ENCODE data around the gene NEMP2.

The NEMP2 gene

DNA sequence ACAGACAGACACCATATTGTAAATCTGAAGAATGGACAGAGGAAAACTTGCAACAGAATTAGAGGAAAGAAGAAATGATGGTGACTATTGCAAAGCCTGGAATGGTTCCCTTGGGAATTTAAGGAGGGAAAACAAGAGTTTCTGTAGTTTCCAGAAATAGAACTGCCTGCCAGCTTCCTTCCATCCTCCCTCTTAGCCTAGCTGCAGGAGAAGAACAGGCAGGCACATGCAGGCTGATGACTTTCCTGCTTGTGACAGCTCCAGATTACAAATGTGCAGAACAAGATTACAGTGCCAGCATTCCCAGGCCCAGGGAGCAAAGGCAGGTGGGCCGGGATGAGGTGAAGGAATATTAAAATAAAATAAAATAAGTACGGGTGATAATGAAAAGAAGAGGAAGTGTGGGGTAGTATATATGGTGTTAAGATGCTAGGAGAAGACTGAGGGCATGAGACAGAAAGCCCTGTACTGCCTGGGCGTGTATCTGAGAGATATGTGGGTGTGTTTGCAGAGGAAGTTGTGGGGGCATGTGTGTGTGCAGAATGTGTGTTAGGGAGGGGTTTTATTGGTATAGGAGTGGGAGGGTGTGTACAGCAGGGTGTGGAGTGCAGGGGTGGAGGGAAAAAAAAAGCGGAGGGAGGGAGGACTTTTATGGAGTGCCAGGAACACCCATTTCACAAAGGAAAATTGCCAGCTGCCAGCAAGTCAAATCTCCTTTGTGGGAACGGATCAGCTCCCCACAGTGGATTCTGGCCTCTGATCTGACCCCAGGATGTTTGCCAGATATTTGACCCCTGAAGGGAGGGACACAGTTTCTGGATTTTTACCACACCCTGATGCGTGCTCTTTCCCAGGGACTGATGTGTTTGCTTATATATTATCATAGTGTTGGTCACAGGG is 43.9 kb upstream of the NEMP2 start:
- TF ChIP-seq, protein P1, sequence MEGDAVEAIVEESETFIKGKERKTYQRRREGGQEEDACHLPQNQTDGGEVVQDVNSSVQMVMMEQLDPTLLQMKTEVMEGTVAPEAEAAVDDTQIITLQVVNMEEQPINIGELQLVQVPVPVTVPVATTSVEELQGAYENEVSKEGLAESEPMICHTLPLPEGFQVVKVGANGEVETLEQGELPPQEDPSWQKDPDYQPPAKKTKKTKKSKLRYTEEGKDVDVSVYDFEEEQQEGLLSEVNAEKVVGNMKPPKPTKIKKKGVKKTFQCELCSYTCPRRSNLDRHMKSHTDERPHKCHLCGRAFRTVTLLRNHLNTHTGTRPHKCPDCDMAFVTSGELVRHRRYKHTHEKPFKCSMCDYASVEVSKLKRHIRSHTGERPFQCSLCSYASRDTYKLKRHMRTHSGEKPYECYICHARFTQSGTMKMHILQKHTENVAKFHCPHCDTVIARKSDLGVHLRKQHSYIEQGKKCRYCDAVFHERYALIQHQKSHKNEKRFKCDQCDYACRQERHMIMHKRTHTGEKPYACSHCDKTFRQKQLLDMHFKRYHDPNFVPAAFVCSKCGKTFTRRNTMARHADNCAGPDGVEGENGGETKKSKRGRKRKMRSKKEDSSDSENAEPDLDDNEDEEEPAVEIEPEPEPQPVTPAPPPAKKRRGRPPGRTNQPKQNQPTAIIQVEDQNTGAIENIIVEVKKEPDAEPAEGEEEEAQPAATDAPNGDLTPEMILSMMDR (IDR thresholded peaks at IDR 0.05; ENCODE audit: borderline replicate concordance, insufficient read depth, low read depth, low read length) = no peak
- no peak overlapping the region for H3K4me3 ChIP-seq (ENCODE audit: low read depth, low read length)

GRCh38 chr2:190576573-190576972 is 42.1 kb upstream of the NEMP2 start:
- H3K4me3 ChIP-seq (ENCODE audit: low read depth, low read length) = no peak overlapping the region
- TF ChIP-seq, protein P1 (IDR thresholded peaks at IDR 0.05; ENCODE audit: borderline replicate concordance, insufficient read depth, low read depth, low read length) = no peak

DNA sequence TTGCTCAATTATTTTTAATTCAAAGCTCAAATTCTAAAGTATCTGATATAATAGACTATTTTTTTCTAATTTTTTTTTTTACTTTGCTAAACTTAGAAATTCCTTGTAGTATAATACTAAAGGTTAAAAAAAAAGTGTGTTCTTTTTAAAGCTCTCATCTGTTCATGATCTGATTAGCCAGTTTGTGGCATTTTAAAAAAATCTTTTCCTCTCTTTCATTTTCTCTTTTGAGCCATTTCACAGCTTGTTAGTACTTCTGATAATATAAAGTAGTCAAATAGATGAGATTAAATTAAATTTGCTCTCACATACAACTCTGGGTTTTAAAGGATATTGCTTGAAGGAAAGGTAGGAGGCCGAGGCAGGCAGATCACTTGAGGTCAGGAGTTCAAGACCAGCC is 40.7 kb upstream of the NEMP2 start:
- H3K4me3 ChIP-seq (ENCODE audit: low read depth, low read length) = no peak overlapping the region
- TF ChIP-seq, protein P1 (IDR thresholded peaks at IDR 0.05; ENCODE audit: borderline replicate concordance, insufficient read depth, low read depth, low read length) = no peak

DNA sequence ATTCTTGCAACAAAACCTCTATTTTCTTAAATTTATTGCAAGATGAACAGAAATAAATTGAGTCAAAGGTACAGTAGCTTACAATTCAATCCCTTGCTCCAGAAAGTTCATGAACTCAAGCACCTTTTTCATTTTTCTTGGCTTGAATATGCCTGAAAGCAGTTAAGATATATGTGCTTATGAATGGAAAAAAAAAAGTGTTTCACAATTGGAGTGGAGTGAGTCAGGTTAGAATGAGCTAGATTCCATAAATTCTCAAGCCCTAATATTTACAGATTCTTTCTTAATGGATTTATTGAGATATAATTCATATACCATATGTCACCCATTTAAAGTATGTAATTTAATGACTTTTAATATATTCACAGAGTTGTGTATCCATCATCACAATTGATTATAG is 39.6 kb upstream of the NEMP2 start:
- TF ChIP-seq, protein P1 (IDR thresholded peaks at IDR 0.05; ENCODE audit: borderline replicate concordance, insufficient read depth, low read depth, low read length) = no peak
- no peak overlapping the region for H3K4me3 ChIP-seq (ENCODE audit: low read depth, low read length)

DNA sequence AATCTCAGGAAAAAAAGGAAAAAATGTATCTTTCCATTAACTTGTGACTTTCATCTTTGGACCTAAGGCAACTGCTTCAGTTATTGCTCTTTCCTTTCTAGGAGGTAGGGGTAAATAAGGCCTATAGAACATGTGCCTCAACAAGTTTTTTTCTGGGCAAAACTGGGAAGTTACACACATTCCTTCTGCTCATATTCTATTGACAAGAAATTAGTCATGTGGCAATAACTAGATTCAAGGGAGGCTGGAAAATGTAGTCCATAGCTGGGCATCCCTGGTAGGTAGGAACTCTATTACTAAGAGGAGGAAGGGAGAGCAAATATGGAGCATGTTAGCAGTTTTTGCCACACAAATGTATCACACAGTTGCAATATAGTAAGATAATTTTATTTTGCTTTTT is 37.7 kb upstream of the NEMP2 start:
- H3K4me3 ChIP-seq (ENCODE audit: low read depth, low read length) = no peak overlapping the region
- TF ChIP-seq, protein P1 (IDR thresholded peaks at IDR 0.05; ENCODE audit: borderline replicate concordance, insufficient read depth, low read depth, low read length) = no peak

GRCh38 chr2:190571686-190572085 is 37.2 kb upstream of the NEMP2 start:
- TF ChIP-seq, protein P1 (IDR thresholded peaks at IDR 0.05; ENCODE audit: borderline replicate concordance, insufficient read depth, low read depth, low read length) = no peak
- no peak overlapping the region for H3K4me3 ChIP-seq (ENCODE audit: low read depth, low read length)

DNA sequence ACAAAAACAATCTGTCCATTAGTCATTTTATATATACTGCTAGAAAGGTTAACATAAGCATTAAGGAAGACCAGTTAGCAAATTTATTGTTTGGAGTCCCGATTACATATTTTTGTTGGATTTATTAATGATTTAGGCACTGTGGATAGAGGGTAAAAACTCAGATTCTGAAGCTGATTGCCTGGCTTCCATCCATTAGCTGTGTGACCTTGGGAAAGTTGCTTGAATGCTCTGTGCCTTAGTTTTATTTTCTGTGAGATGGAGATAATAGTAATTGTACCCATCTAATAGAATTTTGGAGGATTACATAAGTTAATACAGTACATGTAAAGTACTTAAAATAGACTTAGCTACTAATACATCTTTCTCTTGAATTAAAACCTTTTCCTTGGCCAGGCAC is 36.3 kb upstream of the NEMP2 start:
- TF ChIP-seq, protein P1 (IDR thresholded peaks at IDR 0.05; ENCODE audit: borderline replicate concordance, insufficient read depth, low read depth, low read length) = no peak
- H3K4me3 ChIP-seq (ENCODE audit: low read depth, low read length) = no peak overlapping the region
